Nephron progenitor cell (in vitro differentiated cells): ENCODE results near the gene CADM1.
A peak's percentile ranks its signal among the peaks of the same experiment; 100 is the strongest.

Experiments
- DNase-seq: peaks from one replicate; pipeline ENCODE4 v3.0.0; 2021
- H3K27ac Mint-ChIP-seq: 2 replicates; pipeline ENCODE4 v1.8.0; 2021; ENCODE audit warnings: mild to moderate bottlenecking, moderate library complexity, mixed read lengths
- H3K27me3 Mint-ChIP-seq: 2 replicates; pipeline ENCODE4 v1.8.0; 2021; ENCODE audit warnings: mild to moderate bottlenecking, low read depth, mixed read lengths; ENCODE audit not compliant: poor library complexity
- H3K36me3 Mint-ChIP-seq: 2 replicates; pipeline ENCODE4 v1.8.0; 2021; ENCODE audit warnings: low read depth, mixed read lengths
- H3K4me1 Mint-ChIP-seq: 2 replicates; pipeline ENCODE4 v1.8.0; 2021; ENCODE audit warnings: mixed read lengths
- H3K4me3 Mint-ChIP-seq: 2 replicates; pipeline ENCODE4 v1.8.0; 2021; ENCODE audit warnings: mild to moderate bottlenecking, moderate library complexity, mixed read lengths
- H3K9me3 Mint-ChIP-seq: 2 replicates; pipeline ENCODE4 v1.8.0; 2021; ENCODE audit warnings: mild to moderate bottlenecking, moderate library complexity, mixed read lengths
- CTCF ChIP-seq: fragments of 200-600 bp; sonication (generic); IDR thresholded peaks from 2 replicates; pipeline ENCODE4 v1.5.0; 2021; ENCODE audit warnings: antibody characterized with exemption

CADM1 gene

DNA sequence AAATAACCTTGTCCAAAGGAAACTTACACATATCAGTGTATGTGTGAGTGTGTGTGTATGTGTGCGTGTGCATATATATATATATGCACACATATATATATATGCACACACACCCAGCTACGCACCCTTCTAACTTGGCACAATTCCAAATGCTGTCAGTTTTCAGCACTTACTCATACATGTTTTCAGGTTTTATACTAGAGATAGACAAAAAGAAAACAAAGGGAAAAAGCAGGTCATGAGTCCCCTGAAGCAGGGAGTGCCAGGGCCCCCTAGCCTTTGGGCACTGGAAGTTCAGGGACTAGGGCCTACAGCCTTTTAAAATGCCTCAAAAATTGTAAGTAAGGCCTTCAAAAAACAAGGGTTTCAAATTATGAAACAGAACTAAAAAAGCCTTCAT is 265.4 kb downstream of the CADM1 start:
- Mint-ChIP-seq H3K27ac (peak overlapping the region; percentile 31), H3K27me3 (no peaks in the 10 kb centered on the region), H3K36me3 (peaks cover 53% of the 10 kb centered on the region), H3K9me3 (no peaks in the 10 kb centered on the region), H3K4me1 (peaks cover 40% of the 10 kb centered on the region), H3K4me3 (no peak overlapping the region)
- no peak for DNase-seq
- TF ChIP-seq CTCF = no peak

DNA sequence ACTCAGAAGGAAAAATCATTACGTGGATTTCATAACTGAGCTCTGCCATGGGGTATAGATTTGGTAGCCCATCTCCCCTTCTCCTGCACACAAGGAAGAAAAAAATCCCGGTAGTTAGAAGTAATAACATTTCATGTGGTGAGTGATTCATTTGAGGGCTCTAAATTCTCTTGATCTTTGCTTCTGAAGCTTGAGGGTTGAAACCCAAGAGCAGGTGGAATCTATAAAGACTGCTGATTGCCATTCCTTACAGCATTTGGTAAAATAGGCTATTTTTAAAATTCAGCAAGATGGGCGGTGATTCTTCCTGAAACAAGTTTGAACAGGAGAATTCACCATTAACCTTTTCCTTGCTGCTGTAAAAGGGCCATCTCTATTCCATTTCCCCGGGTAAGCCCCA is 266.1 kb downstream of the CADM1 start:
- H3K36me3 Mint-ChIP-seq = peaks cover 60% of the 10 kb centered on the region
- H3K9me3 Mint-ChIP-seq = no peaks in the 10 kb centered on the region
- H3K27ac Mint-ChIP-seq = peak overlapping the region; percentile 31
- H3K4me1 Mint-ChIP-seq = peaks cover 40% of the 10 kb centered on the region
- TF ChIP-seq CTCF = no peak
- no peak overlapping the region for H3K4me3 Mint-ChIP-seq
- H3K27me3 Mint-ChIP-seq = no peaks in the 10 kb centered on the region
- DNase-seq = no peak

DNA sequence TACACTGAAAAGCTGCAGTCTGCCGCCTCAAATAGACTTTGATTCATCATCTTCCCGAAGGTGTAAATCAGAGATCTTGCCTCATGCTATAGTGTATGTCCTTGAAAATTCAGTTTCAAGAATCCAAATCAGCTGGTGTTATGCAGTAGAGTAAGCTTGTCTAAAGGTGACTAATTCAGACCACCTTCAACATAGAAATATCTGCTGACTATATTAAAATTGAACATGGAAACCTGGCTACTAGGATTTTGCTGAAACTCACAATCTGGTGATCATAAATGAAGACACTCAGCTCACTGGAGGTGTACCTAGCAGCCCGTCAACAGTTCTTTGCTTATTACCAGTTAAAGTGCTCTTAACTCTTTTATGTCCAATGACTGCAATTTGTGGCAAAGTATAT is 266.6 kb downstream of the CADM1 start:
- no peak for TF ChIP-seq CTCF
- Mint-ChIP-seq H3K4me1 (peaks cover 35% of the 10 kb centered on the region), H3K9me3 (no peaks in the 10 kb centered on the region), H3K27me3 (no peaks in the 10 kb centered on the region), H3K4me3 (no peak overlapping the region), H3K36me3 (peaks cover 66% of the 10 kb centered on the region), H3K27ac (no peak overlapping the region)
- DNase-seq = no peak

GRCh38 chr11:115234794-115235193 is 269.4 kb downstream of the CADM1 start:
- TF ChIP-seq CTCF = no peak
- peaks cover 80% of the 10 kb centered on the region for H3K36me3 Mint-ChIP-seq
- DNase-seq = no peak
- no peaks in the 10 kb centered on the region for H3K9me3 Mint-ChIP-seq
- H3K27me3 Mint-ChIP-seq = no peaks in the 10 kb centered on the region
- no peak overlapping the region for H3K27ac Mint-ChIP-seq
- H3K4me1 Mint-ChIP-seq = peaks cover 8% of the 10 kb centered on the region
- no peak overlapping the region for H3K4me3 Mint-ChIP-seq

GRCh38 chr11:115226556-115226955 is 277.7 kb downstream of the CADM1 start:
- DNase-seq = no peak
- Mint-ChIP-seq H3K9me3 (no peaks in the 10 kb centered on the region), H3K27ac (peak overlapping the region; percentile 25), H3K27me3 (no peaks in the 10 kb centered on the region), H3K36me3 (peaks cover 99% of the 10 kb centered on the region), H3K4me3 (no peak overlapping the region), H3K4me1 (peaks cover 21% of the 10 kb centered on the region)
- TF ChIP-seq CTCF = no peak

- no peak overlapping the region for H3K4me3 Mint-ChIP-seq
- H3K27me3 Mint-ChIP-seq = no peaks in the 10 kb centered on the region
- no peaks in the 10 kb centered on the region for H3K9me3 Mint-ChIP-seq
- H3K4me1 Mint-ChIP-seq = peaks cover 40% of the 10 kb centered on the region
- no peak for TF ChIP-seq CTCF
- no peak overlapping the region for H3K27ac Mint-ChIP-seq
- DNase-seq = no peak
- peaks cover 82% of the 10 kb centered on the region for H3K36me3 Mint-ChIP-seq
Measured at GRCh38 chr11:115224551-115224950, 279.7 kb downstream of the CADM1 start.
